Stomach (tissue), 4 donors: ENCODE data around the gene ITCH.

Experiments used
- POLR2A ChIP-seq, 4 donors: fragments of 450-650 bp; IDR thresholded peaks; one replicate each; pipeline ENCODE4 v1.6.1; 2016; ENCODE audit warnings: antibody characterized with exemption in 4 of 4, control low read depth in 2 of 4, mild to moderate bottlenecking in 1 of 4, moderate library complexity in 1 of 4
- POLR2AphosphoS5 ChIP-seq, 3 donors: sonication (generic); formaldehyde crosslinking; IDR thresholded peaks; one replicate each; pipeline ENCODE4 v1.6.1; 2016; ENCODE audit warnings: antibody characterized with exemption in 3 of 3
- TF ChIP-seq, protein P1 (sequence below), 7 experiments: fragments of 450-650 bp in 4 of 7; fragments of 200-600 bp in 3 of 7; sonication (generic) in 3 of 7; IDR thresholded peaks; one replicate each; pipeline ENCODE4 v1.5.1; 2016 to 2019; ENCODE audit warnings: antibody characterized with exemption in 7 of 7, control low read depth in 2 of 7, mild to moderate bottlenecking in 1 of 7

DNA sequence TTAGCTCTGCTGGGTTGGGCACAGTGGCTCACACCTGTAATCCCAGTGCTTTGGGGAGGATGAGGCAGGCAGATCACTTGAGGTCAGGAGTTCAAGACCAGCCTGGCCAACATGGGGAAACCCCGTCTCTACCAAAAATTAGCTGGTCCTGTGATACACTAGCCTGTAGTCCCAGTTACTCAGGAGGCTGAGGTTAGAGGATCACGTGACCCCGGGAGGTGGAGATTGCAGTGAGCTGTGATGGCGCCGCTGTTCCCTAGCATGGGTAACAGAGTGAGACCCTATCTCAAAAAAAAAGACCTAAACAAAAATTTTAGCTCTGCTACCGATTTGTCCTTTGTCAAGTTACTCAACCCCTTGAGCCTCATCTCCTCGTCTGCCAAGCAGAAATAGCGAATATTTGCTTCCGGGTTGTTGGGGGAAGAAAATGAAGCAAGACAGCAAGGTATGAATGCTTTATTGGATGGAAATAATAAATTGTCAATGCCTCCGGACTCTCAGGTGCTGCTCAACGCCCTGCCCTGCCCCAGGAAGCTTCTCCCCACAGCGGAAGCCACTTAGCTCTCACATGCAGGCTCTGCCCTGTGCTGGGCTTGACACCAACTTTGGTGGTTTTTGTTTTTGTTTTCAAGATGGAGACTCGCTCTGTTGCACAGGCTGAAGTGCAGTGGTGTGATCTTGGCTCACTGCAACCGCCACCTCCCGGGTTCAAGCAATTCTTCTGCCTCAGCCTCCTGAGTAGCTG, 24.9 kb upstream of the ITCH start:
- TF ChIP-seq, protein P1, sequence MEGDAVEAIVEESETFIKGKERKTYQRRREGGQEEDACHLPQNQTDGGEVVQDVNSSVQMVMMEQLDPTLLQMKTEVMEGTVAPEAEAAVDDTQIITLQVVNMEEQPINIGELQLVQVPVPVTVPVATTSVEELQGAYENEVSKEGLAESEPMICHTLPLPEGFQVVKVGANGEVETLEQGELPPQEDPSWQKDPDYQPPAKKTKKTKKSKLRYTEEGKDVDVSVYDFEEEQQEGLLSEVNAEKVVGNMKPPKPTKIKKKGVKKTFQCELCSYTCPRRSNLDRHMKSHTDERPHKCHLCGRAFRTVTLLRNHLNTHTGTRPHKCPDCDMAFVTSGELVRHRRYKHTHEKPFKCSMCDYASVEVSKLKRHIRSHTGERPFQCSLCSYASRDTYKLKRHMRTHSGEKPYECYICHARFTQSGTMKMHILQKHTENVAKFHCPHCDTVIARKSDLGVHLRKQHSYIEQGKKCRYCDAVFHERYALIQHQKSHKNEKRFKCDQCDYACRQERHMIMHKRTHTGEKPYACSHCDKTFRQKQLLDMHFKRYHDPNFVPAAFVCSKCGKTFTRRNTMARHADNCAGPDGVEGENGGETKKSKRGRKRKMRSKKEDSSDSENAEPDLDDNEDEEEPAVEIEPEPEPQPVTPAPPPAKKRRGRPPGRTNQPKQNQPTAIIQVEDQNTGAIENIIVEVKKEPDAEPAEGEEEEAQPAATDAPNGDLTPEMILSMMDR (IDR thresholded peaks at IDR 0.05), result no peak
- TF ChIP-seq POLR2A (IDR thresholded peaks at IDR 0.05) (no peak), POLR2AphosphoS5 (IDR thresholded peaks at IDR 0.05) (no peak)
